SHP77 treated with DMSO at 0.1 percent for 48 hours (cell line): Measurements from ENCODE around the gene IL17REL.

Experiments
- DNase-seq: peaks from one replicate; lab custom pipeline; 2025; lab: John Stamatoyannopoulos, UW

Gene IL17REL

GRCh38 chr22:50012211-50013181 lies at the start of gene IL17REL:
Gene IL17REL, minus strand, starts transcription at chr22:50012765. Its CDS starts 119 bp downstream, at chr22:50012646.
- DNase-seq: no peak

- DNase-seq: no peak
Observed at GRCh38 chr22:50061824-50062355, 49.3 kb upstream of the IL17REL start.

DNA sequence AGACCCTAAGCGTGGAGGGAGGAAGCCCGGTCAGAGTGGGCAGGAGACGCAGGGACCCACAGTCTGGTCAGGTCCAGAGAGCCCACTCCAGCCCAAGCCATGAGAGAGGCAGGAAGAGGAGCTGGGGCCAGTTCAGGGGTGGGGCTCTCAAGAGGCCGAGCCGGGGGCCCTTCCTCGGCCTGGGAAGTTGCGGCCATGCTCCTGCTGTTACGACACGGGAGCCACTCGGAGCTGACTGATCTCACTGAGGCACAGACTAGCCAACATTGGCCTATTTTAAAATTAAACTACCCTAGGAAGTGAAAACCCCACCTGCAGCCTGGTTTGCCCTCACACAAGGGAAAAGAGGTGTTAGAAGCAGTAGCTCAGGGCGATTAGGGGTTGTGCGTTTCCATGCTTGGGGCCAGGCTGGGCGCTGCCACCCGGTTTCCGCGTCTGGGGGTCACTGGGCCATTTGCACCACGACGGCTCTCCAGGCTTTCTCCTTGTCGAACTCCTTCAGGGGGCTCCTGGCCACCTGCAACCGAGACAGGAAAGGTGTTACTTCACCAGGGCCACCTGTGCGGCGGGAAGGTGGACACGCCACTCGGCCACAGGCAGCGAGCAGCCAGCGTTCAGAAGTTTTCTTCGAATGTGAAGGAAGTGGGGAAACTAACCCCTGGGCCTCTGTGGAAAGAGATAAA lies 48.7 kb upstream of the IL17REL start:
- no peak for DNase-seq

- no peak for DNase-seq
Observed at GRCh38 chr22:50060441-50061140, 48.0 kb upstream of the IL17REL start.

- no peak for DNase-seq
Observed at GRCh38 chr22:50059881-50060262, 47.3 kb upstream of the IL17REL start.

GRCh38 chr22:50058906-50059880 lies 46.6 kb upstream of the IL17REL start:
- DNase-seq: no peak

- no peak for DNase-seq
Observed at GRCh38 chr22:50058061-50058905, 45.7 kb upstream of the IL17REL start, which contains the start of gene TTLL8. Gene TTLL8, minus strand, starts transcription at chr22:50058298.

- DNase-seq: no peak
Observed at GRCh38 chr22:50057278-50058060, 44.9 kb upstream of the IL17REL start.

- no peak for DNase-seq
Observed at GRCh38 chr22:50056214-50056972, 43.8 kb upstream of the IL17REL start.

DNA sequence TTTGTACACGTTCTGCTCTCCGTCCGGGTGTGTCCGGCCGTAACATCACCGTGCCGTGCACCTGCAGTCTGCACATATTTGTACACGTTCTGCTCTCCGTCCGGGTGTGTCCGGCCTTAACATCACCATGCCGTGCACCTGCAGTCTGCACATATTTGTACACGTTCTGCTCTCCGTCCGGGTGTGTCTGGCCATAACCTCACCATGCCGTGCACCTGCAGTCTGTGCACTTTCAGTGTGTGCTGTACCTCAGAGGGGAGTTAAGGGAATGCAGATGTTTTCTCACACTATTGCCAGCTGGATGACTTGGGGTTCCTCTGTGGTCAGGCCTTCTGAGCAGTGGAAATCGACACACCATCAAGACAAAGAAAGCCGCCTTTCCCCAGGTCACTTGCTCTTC lies 41.3 kb upstream of the IL17REL start:
- DNase-seq: no peak

- no peak for DNase-seq
Observed at GRCh38 chr22:50051930-50052329, 39.4 kb upstream of the IL17REL start.

DNA sequence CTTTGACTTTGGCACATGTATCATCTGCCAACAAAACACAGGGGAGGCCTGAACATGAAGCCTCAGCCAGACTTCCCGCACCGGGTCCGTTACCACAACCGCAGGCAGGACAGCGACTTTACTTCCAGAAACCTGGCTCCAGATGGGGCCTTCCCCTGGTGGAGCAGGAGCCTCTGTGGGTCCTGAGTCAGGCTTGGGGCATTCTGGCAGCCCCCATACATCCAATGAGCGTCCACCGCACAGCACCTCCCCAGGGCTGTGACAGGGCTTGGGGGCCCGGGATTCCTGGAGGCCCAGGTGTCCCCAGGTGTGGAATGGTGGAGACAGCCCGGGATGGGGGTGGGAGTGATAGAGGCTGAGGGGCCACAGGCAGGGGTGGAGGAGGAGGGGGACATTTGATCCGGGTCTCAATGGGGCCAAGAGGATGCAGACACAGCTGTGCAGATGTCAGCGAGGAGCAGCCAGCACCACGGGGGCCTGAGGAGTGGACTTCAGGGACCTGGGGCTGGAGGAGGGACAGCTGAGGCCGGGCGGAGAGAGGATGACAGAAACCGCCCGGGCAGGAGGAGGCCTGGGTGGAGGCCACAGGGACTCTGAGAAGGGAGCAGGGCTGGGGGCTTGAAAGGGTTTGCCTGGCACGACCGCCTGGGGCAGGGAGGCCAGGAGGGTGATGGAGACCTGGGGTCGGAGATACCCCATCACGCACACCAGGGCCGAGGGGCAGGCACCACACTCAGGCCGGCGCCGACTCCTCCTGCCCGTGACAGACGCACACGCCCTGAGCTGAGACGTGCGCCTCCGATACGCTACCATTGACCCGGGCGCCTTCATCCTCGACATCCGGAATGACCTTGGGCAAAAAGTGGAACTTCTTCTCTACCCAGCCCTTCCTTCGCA lies 37.0 kb upstream of the IL17REL start:
- no peak for DNase-seq

DNA sequence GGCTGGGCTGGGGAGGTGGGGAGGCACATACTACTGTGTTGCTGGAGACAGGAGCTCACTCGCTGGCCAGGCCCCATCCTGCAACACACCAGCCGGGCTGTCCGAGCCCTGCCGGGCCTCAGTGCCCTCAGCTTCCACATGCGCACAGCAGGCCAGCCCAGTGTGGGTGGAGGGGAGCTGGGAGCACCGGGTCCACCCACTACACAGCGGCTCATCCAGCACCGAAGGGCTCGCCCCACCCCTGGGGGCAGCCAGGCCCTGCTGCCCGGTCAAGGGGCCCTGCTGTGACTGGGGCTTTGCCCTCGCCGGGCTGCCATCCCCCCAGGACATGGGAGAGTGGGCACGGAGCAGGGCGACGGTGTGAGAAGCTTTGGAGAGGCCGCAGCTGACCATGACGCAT lies 36.3 kb upstream of the IL17REL start:
- no peak for DNase-seq

DNA sequence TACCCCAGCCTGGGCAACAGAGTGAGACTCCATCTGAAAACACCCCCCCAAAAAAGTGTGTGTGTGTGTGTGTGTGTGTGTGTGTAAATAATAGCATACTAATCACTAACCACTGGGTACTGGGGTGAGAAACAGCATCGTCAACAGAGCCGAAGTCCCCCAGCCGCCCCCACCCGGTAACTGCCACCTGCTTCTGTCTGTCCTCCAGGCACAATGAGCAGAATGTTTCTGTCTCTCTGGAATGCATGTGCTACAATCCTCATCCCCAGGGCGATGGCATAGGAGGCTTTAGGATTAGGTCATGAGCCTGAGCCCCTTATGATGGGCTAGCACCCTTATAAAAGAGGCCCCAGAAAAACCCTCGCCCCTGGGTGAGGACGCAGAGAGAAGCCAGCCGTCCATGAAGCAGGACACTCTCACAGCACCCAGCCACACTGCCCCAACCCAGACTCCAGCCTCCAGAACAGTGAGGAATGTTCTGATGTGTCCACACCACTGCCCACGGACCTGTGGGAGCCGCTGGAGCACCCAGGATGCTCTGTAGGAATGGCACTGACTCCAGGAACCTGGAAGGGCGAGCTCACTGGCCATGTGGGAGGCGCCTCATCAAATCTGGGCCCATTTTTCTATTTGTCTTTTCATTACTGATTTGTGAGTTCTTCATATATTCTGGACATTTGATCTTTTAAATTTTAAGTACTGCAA lies 35.6 kb upstream of the IL17REL start:
- no peak for DNase-seq

- DNase-seq: no peak
Observed at GRCh38 chr22:50047346-50047745, 34.8 kb upstream of the IL17REL start.

DNA sequence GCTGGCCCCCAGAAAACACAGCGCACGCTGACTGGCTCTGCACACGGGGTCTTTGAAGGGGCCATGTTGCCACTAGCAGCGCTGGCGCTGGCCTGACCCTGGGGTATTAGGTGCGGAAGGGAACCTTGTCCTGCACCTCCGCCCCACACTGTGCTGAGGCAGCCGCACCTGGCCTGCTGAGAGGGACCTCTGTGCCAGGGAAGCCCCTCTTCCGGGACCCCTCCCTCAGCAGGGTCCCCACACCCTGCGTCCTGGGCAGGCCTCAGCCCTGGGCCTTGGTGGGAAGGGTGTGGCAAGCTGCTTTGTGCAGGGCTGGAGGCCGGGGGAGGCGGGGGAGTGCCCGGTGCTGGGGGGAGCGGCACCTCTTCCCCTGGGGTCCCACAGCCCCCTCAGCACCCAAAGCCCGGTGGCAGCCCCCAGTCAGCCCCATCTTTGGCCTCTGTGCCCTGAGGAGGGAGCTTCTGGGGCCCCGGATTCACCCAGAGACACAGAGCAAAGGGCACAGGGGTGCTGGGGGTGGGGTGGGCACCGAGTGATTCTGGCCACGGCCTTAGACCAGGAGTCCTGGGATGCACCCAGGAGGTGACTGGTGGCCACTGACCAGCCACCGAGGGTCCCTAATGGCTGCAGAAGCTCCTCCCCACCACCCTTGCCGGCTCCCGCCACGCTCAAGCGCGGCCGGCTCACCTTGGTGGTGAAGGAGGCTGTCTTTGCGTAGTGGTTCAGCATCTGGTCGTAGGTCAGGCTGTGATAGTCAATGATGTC lies 34.1 kb upstream of the IL17REL start:
- DNase-seq: no peak
